HG03196 (cell line): ENCODE results near the gene FA2H.
"Not testable (repeated sequence)": the region's sequence is repeated elsewhere in the genome, so short reads cannot be mapped to it uniquely, and the experiment has no call there.

Experiments used
- ATAC-seq: cut with Tn5 transposase; IDR thresholded peaks from one replicate; pipeline ENCODE4 v1.9.1; 2021; ENCODE audit not compliant: unreplicated experiment

FA2H gene

GRCh38 chr16:74770831-74771526 lies 3.6 kb downstream of the FA2H start:
- no peak for ATAC-seq

DNA sequence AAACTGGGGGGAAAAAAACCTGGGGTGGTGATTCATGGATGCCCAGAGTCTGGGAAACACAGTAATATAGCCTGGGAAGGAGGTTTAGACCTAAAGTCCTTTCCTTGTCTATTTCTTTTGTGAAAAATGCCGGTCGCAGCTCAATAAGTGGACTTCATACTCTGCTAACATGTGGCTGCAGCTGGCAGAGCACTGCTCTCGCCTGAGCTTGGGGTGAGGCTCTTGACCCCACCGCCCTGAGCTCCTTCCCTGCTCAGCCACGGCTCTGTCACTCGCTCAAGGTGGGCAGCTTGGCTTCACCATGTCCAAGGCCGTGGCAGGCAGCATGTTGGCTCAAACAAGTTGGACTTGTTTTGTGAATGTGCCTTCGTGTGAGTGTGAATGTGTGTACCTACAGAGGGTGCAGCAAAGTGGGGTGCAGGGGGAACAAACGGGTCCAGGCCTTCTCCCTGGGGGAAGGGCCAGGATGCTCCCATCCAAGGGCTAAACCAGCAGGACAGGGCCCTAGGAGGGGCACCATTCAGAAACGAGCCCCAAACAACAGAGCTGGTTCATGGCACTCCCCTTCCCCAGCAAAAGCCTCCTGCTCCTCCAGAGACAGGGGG lies 4.9 kb downstream of the FA2H start:
- no peak for ATAC-seq

DNA sequence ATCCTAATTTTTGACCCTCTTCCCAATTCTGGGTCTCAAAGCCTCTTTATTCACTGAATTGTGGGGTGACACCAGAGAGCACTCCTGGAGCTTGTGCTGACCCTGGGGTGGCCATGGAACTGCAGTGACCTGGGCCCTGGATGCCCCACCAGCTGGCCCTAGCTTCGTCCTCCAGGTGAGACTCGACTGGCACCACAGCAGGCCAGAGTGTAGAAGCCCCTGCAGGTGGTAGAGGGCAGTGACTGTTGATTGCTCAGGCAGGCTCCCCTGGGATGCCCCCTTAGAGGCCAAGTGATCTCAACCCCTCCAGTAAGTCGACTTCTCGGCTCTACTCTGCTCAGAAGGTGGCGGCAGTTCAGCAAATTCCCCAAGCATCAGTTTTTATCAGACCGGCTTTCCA lies 6.4 kb downstream of the FA2H start:
- ATAC-seq = no peak

DNA sequence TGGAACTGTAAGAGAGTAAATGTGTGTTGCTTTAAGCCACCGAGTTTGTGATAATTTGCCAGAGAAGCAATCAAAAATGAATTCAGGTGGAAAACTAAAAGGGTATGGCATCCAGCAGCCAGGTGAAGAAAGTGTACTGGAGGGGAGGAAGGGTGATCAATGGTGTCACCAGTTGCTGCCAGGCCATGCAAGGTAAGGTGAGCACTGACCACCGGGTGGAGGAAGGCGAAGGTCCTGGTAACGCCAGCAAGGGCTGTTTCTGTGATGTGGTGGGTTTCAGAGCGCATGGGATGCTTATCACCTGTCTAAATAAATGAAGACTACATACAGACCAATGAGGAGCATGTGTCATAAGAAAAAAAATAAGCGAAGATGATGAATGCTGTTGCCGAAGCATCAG lies 6.9 kb downstream of the FA2H start:
- ATAC-seq = no peak

- no peak for ATAC-seq
Observed at GRCh38 chr16:74766729-74767128, 7.9 kb downstream of the FA2H start.

DNA sequence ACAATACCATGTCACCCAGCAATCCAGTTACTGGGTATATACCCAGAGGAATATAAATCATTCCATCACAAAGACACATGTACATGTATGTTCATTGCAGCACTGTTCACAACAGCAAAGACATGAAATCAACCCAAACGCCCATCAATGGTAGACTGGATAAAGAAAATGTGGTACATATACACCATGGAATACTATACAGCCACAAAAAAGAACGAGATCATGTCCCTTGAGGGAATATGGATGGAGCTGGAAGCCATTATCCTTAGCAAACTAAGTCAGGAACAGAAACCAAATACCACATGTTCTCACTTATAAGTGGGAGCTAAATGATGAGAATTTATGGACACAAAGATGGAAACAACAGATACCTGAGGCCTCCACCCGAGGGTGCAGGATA lies 10.4 kb downstream of the FA2H start:
- not testable (repeated sequence) for ATAC-seq

DNA sequence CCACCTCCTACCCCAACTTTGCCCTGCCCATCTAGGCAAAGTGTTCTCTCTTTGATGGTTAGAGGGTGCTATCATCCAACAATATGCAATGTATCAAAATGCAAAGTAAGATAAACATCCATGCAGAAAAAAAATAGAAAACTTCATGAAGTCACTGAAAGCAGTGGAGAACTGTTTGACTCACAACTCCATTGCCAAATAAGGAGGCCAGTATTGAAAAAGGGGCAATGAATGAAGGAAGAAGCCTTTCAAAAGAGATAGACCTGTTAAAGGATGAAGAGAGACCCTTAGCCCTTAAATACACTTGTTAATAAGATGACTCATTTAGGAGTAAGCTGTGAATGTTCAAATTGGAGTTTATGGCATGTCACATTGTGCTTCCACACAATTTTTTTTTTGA lies 13.0 kb downstream of the FA2H start:
- no peak for ATAC-seq

DNA sequence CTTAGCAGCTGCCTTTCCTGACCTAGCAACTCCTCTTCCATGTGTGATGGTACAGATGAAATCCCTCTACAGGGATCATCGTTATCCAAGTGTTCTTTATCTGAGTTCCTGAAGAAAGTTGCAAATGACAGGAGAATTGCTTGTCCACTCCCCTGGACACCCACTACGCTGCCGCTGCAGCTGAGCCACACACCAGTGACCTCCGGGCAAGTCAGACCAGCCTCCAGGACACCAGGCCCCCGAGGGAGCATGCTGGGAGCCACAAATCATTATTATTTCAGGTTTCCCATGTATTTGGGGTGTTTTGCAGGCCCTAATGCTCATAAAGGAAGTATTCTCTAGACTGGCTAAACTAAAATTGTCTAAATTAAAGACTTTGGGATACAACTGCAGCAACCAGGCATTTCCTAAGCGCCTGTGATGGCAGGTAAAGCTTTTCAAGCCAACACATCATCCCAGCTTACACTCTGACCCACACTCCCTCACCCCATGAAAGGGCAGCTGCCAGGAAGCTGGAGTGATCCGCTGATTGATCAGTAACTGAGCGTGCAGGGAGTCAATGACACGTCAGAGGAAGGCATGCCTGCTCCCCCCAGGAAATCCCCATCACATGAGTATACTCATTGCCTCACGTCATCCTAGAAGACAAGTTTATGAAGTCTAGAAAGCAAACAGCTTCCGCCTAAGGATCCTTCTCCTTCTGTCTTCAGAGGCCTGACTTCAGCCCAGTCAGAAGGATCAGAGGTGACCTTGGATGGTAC lies 14.4 kb downstream of the FA2H start:
- peak; percentile 51 for ATAC-seq

- no peak for ATAC-seq
Observed at GRCh38 chr16:74759564-74759963, 15.1 kb downstream of the FA2H start.

DNA sequence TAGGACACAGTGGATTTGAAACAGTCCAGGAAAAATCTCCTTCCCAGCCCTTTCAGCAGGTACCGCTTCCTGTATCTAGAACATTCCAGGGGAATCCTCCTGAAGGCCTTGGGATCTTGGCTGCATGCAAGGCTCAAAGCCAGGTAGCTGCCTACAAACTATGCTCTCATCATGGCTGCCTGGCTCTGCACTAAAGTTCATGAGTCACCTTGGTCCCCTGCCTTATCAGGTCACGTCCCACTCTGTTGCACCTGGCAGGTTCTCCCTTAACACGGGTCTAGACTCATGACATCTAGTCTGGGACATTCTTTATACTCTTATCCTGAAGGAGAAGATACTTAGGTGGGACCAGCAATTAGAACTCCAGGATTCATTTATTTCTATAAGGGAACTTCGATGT lies 15.8 kb downstream of the FA2H start:
- no peak for ATAC-seq

DNA sequence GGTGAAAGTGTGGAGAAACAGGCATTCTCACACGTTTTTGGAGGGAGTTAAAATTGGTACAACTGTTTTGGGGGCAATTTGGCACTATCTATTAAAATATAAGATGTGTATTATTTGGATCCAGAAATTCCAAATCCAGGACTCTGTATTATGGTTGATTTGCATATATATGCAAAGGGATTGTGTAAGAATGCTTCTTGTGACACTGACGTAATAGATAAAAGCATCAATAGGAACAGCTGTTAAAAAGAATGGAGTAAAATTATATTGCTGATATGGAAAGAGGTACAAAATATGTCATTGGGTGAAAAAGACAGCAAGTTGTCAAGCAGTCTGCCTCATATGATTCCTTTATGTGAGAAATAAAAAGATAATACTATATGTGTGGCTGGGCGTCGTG lies 17.3 kb downstream of the FA2H start:
- no peak for ATAC-seq

GRCh38 chr16:74756203-74756602 lies 18.4 kb downstream of the FA2H start:
- no peak for ATAC-seq

DNA sequence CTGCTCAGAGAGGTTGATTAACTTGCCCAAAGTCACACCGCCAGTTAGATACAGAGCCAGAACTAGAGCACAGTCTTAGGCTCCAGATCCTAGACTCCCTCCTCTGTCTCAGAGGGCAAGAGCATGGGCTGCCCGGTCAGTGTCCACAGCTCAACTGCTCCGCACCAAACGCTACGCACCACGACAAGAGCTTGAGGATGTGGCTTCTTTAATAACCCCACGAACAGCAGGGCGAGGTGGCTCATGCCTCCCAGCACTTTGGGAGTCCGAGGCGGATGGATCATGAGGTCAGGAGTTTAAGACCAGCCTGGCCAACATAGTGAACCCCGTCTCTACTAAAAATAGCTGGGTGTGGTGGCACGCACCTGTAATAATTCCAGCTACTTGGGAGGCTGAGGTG lies 21.4 kb downstream of the FA2H start:
- ATAC-seq = no peak

DNA sequence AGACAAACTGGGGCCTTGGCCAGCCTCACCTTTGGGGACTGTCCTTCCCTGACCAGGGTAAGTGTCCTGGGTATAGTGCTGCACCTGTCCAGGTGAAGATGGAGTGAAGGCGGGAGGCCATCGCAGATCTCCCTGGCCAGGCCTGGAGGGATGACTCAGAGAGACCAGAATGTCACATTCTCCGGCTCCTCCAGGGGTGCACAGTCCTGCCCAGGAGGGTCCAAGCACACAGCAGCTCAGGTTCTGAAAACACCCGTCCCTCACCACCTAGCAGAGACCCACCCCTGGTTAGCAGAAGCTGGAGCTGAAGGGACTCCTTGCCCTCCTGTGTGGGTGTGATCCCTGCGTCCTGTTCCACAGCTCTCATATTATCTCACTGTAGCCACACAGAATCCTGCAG lies 21.9 kb downstream of the FA2H start:
- no peak for ATAC-seq

- ATAC-seq = no peak
Observed at GRCh38 chr16:74752258-74752657, 22.4 kb downstream of the FA2H start.

DNA sequence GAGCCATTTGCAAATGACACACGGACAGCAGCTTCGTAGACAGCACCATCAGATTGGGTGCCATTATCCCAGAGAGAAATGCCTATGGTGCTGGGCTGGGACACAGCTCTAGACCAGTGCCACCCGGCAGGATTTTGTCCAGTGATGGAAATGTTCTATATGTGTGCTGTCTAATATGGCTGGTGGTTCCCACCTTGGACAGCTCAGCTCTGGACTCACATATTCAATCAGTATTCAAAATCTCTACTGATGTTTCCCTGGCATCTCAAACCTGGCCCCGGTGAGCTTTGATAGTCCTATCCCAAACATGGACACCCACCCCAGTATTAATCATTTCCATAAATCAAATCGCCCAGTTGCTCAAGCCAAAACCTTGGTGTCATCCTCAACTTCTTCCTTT lies 23.0 kb downstream of the FA2H start:
- no peak for ATAC-seq

- no peak for ATAC-seq
Observed at GRCh38 chr16:74749291-74750055, 25.1 kb downstream of the FA2H start.

DNA sequence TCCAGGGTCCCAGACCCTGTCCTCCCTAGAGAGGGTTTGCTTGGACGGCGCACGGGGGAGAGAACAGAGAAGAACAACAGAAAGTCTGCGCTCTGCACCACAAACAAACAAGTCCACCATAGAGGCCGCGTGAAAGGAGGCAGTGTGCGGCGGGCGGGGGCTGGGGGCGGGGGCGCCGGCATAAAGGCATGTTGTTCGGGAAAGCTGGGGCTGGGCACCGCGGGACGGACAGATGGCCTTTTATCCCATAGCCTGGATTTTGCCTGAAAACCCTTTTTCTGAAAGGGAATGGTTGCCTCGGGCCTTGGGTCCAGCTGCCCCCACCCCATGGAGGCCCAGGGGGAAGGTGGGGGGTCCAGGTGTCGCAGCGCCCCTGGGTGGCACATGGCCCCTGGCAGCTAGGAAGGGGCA lies 26.0 kb downstream of the FA2H start:
- no peak for ATAC-seq

DNA sequence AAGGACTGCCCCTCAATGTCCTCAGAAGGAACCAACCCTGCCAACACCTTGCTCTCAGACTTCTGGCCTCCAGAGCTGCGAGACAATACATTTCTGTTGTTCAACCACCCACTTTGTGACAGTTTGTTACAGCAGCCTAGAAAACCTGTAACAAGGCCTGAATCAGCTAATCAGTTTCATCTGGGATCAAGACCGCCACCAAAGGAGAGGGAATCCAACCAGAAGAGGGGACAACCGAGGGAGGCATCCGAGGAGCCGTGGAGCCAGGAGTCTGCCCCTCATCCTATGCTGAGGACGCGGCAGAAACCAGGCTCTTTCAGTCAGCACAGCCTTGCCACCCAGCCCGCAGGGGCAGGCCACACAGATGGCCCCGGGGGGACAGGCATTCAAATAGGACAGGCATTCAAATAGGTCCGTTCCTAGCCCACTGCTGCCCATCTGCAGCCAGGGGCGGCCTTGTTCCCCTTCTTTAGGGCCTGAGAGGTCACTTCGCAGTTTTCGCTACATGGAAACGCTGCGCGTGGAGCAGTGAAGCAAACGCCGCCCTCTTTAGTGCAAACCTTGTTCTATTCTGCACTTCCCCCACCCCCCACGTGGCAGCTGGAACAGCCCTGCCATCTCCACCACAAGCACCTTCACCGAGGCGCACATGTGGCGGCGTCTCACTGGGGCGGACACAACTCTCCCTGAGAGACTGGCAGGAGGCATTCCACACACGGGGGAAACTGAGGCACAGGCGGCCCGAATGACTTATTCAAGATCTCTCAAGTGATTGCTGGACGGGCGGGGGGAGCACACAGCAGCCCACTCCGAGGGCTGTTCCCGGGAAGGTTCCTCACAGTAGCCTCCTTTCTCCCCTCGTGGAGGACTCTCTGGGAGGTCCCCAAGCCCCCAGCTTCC lies 26.7 kb downstream of the FA2H start:
- ATAC-seq = no peak

GRCh38 chr16:74745926-74746325 lies 28.7 kb downstream of the FA2H start:
- no peak for ATAC-seq
